GM21526 (cell line): Measurements from ENCODE around the gene NPAS3.

ENCODE experiments used
- ATAC-seq: cut with Tn5 transposase; IDR thresholded peaks from one replicate; pipeline ENCODE4 v1.9.1; 2021; ENCODE audit warnings: moderate library complexity; ENCODE audit not compliant: unreplicated experiment, low FRiP score

NPAS3 gene

DNA sequence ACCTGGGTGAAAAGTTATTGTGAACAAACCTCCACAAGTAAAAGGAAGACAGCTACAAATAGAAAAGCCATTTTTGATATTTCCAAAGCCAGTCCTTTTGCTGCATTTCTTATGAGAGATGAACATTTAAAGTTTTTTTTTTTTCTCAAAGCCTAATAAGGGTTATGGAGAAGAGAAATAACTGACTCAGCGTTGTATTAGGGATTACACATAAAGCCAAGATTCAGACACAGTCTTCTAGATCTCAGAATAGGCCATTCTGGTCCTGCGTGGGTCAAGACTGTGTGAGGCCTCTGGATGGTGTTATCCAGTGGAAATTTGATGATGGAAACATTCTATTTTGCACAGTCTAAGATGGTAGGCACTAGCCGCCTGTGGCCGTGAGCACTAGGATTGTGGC, 552.4 kb downstream of the NPAS3 start:
- ATAC-seq = no peak

DNA sequence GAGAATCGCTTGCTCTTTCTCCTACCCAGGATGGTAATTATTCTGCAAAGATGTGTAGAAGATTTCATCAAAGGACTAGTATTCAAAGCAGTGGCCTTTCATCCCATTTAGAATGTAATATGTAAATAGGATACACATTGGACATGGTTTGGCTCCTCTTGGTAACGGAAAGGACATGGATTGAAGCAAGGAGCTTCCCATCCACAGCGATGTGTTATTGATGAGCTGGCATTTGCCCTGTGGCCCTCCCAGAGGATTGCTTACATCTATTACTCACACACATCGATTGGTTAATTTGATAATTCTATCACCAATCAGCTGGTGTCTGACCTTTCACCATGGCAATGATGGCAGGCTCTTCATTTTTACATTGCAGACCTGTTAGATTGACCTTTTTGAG, 553.8 kb downstream of the NPAS3 start:
- ATAC-seq = no peak

DNA sequence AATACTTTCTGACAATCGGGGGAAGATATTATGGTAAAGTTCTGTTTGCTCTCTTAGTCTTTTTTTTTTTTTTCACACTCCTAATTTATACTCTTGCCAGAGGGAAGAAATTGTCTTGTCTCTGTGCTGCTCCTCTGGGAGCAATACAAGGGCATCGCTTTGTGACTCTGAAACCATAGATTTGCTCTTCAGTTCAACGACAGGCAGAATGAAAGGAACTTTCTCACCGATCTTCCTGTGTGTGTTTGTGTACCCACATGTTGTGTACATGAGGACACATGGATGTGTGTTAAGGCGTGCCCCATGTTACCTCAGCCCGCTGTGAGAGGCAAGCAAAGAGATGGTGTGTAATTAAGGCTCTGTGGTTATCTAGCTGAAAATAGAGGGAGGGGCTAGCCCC, 554.6 kb downstream of the NPAS3 start:
- no peak for ATAC-seq

DNA sequence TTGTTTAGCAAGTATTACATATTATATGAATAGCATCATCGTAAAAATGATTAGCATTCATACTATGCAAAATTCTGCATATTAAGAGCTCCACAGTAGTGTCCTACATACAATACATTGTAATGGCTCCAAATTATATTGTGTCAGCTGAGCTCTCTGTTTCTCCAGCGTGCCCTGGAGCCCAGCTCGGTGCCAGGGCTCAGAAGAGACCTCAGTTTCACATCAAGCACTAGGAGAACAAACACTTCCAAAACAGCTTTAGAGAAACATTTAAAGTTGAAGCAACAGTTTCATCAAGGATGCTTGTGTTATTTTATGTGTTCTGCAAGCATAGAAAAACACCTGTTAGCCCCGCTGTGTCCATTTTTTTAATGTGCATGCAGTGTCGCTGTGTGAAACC, 555.3 kb downstream of the NPAS3 start:
- ATAC-seq = no peak

DNA sequence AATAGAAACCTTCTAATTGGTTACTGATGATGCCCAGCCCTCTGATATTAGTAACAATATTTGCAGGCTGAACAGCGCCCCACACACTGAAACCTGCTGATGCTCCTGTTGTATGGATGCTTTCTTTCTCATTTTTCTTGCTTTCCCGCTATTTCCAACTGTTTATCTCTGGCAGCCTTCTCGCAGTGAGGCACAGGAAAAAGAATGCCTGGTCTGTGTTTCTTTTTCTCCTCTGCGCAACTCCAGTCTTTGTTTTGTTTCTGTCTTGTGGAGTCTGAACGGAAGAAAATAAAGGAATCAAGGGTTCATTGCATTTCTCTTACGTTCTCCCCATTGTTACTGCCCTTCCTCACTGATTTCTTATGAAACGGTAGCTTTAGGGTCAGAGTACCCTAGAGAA, 561.0 kb downstream of the NPAS3 start:
- ATAC-seq = no peak

DNA sequence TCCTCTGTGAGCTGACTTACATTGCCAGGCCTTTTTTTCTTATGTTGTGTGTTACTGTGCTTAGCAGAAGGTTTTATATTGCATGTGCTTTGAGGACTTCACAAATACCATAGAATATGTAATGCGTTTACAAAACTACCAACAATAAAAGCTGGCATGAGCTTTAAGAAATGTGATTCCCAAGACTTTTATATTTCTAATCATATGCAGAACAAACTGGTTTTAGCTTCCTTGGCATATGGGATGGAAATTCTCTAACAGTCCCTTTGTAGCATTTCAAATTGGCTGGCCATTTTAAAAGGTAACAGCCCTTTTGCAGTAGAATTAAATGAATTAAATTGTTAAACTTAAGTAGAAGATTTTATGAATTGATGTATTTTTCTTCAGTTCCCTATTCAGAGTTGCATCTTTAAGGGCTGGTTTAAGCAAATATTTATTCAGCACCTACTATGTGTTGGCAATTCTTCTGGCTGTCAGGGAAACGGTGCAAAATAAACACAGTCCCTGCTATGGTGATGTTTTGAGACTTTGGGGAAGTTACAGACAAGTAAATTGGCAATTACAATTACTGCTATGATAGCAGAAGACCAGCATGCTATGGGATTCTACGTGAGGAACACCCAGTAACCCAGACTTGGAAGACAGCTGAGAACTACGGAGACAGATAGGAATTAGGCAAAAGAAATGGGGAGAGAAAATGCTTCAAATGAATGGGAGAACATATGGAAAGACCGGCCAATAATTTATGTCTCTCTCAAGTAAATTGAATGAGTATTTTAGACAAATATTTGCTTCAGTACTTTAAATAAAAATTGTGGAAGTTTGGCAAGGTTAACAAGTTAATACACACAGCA, 565.8 kb downstream of the NPAS3 start:
- ATAC-seq = no peak

DNA sequence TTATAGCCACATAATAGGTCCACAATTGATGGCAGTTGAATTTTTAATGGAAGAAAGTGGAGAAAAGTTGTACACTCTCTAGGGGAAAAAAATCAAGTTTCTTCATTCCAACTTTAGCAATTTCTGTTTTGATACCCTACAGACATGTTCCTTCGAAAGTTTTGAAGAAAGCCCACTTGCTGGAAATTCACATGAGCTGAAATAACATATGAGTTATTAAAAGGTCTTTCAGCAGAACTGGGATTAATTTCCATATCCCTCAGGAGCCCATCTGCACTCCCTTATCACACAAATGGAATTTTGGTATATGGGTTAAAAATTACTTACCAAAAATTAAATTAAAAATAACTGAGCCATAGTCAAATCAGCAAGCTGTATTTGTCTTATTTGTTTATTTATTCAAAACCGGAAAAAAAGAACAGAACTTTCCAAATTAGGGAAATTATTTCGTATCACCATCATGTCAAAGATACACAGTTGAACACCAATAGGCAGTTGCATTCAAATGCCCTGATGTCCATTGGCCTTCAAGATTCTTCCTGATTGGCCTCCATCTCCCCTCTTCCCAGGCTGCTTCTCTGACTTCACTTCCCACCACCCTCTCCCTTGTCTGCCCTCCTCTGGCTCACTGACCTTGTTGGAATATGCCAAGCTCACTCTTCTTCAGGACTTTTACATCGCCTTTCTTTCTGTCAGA, 566.7 kb downstream of the NPAS3 start:
- no peak for ATAC-seq

DNA sequence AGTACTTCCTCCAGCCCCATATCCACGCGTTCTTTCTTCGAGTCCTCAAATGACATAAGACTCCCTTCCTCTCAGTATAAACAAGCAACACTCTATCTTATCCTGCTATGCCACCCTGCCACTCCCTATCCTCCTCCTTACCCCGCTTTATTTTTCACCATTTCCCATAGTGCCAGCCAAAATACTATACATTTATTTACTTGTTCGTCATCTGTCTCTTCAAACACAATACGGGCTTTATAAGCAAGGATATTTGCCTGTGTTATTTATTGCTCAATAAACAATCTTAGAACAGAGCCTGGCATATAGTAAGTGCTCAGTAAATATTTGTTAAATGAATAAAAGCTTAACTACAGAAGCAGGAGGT, 567.3 kb downstream of the NPAS3 start:
- ATAC-seq = no peak

DNA sequence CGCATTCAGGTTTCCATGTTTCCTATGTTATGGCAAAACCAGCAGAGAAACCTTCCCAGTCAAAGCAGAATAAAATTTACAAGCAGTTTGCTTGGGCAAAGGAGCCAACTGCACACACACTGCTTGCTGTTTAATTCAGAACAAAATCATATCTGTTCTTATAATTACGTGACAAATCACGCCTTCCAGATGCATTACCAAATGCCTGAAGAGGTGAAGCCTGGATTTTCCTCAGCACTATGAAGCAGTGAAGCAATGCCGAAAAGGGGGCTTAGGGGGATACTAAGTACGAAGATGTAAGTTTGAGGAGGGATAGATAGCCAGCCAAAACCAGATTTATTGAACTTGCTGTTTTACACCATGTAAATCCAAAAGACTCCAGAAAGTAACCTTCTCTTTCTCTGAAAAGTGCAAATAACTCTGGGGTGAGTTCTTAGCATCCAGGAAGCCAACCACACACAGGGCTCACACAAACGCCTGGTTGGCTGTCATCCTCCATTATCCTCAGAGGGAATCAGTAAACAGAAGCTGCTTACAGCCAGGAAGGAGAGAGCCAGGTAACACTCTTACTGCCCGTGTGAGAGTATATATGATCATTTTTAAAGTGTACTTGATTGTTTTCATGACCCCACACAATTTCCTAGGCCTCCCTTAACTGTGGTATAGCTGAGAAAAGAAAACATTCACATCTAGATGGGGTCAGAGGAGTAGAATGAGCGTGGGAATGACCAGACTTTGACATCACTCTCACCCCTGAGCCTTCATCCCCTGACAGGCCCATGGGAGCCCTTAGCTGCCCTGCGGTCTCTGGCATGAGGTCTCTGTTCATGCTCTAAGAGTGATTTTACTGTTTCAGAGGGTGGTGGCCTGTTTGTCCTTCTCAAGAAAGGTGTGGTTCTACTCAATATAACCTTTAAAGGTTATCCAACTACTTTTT, 569.7 kb downstream of the NPAS3 start:
- ATAC-seq = no peak

DNA sequence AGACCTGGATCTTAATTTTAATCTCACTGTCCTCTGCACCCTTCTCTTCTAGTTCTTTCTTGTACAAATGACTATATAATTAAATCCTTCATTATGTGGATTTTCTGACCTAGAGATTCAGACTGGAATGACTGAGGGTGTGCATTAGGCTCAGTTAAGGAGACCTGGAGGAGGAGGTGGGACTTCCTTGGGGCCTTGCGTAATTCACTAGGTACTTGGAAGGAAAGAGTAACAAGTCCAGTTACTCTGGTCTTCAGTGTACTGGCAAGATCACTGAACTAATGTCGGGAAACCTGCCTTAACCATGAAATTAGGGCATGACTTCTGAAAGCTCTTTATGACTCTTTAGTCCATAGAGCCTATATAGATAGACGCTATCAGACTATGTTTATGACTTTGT, 570.8 kb downstream of the NPAS3 start:
- no peak for ATAC-seq

DNA sequence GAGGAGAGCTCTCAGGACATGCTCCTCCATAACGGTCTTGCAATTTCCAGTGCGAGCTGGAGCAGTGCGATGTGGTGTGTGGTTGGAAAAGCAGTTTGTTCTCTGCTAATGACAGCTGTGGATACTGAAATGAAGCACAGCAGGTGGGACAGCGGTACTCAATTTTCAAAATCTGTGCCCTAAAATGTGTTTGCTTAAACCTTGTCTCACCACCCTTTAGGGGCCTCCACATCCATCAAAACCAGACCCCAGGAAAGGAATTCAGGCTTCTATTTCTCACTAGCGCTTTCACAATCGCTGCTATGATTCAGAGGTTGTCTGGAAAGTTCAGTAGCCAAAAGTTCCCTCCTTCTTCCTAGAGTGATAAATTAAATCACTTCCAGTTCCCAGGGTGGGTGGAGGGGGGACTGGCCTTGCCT, 571.4 kb downstream of the NPAS3 start:
- ATAC-seq = no peak

DNA sequence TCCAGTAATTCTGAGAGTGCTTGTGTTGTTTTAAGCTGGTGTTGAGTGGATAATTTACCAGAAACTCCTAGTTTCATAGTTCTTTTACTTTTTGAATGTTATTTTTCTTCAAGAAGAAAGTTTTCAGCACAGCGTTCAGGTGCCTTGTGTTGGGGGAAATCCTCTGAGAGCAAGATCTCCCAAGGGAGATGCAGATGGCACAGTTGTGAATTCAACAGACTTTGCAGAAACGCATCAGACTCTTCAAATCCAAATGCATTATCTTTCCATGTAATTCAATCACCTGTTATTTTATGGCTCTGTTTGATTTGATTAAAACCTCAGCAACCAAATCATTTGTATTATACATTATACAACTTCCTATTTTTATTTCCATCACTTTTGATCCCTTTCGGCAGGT, 572.3 kb downstream of the NPAS3 start:
- no peak for ATAC-seq

DNA sequence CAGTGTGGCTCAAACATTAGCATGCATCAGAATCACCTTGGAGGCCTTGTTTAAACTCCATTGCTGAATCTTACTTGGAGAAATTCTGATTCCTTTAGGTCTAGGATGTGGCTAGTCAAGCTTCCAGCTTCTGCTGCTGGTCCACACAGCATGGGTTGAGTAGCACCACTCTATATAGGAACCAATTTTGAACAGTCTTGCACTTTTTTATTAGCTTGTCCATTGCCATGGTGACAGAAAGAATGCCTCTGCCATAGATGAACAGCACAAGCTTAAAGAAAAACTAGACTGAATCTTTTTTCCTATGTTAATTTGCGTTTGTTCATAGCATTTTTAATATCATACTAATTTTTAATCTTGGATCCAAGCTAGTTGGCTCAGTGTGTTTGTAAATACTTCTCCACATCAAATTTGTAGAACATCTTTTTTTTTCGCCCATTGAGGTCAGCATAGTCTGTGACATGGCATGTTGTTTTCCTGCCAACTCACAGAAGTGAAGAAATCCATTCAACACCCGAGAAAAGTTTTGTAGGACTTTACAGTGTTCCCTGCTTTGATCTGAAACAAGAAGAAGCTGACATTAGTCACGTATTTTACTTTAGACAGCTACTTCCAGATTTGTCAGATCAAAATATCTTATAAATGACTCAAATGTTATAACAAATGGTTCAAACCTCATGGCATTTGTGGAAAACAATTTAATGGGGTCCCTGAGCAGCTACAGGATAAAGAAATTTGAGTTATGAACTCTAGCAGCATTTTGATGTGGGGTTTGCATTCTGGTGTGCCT, 573.4 kb downstream of the NPAS3 start:
- ATAC-seq = no peak

DNA sequence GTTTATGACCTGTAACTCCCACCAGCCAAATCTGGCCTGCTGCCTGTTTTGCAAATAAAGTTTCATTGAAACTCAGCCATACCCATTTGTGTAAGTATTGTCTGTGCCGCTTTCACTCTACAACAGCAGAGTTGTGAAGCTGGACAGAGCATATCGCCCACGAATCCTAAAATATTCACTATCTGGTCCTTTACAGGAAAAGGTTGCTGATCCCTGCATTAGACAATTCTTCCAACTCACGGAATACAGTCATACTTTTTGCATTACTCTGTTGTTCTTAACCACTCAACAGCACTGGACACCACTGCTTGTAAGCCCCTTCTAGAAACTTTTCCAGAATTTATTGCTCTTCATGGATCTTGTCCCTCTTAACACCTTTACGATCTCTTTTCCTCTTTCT, 576.8 kb downstream of the NPAS3 start:
- ATAC-seq = no peak

DNA sequence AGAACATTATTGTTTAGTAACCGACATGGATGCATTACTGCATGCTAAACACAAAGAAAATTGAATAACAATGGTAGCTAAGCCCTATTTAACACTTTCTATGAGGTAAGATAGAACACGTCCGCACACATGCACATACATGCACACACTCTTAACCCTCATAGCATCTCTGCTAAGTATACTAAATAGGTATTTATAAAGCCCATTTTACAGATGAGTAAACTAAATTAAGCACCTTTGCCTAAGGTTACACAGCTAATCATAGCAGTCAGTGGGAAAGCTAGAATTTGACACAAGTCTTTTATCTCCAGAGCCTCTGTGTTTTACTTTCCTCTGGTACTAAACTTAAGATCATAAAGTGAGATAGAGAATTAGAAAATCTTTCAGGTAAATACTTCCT, 577.2 kb downstream of the NPAS3 start:
- no peak for ATAC-seq

DNA sequence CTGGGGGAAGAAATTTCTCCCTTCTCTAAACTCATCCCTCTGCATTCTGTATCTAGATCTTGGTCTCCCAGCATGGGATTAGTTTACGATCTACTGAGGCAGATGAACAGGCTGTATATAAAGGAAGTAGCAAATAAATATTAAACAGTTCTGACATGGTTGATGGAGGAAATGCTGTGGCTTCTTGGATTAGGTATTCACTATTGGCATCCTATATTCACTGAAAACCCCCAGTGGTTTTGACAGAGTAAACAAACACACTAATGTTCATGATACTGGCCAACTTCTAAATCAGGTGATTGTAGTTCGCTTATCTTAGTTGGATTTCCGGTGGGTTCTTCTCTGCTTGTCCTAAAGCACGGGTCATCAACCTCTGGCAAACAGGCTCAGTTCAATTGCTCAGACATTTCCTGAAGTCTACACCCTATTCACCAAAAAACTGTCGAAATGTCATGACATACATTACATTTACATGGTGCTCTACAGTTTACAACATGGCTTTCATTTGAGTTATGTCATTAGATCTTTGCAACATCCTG, 578.3 kb downstream of the NPAS3 start:
- ATAC-seq = no peak

DNA sequence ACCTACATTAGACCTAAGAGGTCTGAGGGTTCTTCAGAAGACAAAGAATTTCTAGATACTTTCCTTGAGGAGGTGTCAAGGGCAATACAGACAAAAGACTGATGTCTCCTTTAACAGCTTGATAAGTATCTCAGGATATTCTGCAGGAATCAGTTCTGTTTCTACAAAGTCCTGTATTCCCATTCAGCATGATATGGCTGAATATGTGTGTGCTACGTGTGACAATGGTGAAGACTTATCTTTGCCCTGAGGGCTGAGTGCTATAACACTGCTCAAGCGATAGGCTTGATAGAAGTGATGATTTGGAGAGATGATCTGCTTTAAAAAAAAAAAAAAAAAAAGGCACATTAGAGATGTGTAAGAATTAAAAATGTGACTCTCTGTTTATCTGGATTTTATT, 582.5 kb downstream of the NPAS3 start:
- ATAC-seq = no peak

DNA sequence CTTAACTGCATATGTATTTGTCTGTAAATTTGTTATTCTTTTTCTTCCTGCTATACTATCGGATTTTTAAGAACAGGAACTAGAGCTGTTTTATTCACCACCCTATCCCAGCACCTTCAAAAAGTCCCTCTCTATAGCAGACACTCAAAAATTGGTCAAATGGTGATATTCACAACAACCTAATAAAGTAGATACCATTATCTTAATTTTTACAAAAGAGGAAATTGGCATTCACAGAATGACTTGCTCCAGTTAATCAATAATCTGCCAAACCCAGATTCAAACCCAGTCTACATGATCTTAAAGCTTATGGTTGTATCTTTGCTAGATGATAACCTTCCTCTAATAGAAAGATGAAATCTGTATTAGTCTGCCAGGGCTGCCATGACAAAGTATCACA, 585.6 kb downstream of the NPAS3 start:
- ATAC-seq = no peak

DNA sequence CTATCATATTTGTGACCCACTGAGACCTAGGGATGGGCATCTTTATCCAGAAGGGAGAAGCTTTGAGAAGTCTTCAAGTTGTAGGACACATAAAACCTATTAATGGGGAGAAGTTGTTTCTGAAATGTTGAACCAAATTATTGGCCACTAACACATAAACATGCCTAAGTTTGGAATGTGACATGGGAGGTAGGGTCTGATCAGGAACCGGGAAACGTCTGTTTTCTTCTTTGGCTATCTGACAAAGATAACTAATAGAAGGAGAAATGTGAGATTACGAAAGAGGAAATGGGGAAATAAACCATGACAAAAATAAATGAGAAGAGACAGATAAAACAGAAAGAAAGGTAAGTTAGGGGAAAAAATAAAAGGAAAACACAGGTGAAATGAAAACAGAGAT, 586.9 kb downstream of the NPAS3 start:
- no peak for ATAC-seq

DNA sequence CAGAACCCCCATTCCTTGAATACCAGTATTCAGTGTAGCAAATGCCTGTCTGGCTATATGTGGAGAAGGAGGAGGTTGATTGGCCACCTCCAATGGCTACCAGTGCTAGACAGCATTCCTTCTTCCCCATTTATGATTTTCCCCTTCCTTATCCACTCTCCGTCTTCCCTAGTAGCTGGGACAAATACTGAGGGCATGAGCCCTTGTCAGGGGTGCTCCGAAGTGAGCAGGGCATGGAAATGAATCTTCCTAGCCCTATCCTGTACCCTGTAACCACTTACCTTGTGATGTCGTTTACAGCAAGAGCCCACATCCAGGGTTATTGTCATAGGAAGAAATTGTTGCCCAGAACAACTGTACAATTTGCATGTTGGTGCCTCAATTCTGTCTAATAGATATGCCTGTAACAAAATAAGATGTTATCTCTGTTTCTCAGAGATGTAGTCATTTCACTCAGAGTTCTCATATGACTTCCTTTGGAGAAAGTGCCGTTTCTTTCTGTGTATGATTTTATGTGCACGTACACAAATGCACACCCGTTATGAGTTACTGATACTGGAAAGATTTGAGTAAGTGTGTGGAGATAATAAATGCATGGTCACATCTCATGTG, 588.5 kb downstream of the NPAS3 start:
- no peak for ATAC-seq
